Adrenal gland (tissue), 12 donors: Measurements from ENCODE around the gene MAD1L1. TPM values are rescaled to one million over a fixed set of nuclear protein-coding genes. Genes with fewer than 3 reads are reported as not detected.

Experiments used
- DNase-seq, 7 donors: peaks; one replicate each; pipeline ENCODE4 v3.0.0-alpha.2; 2019 to 2020
- H3K27ac ChIP-seq, 5 donors: fragments of 200-600 bp; sonication (generic) in 4 of 5; 1 replicate in 3 of 5; 2 replicates in 2 of 5; pipeline versions ENCODE4 v1.5.1 to v1.8.0; 2016 to 2020; ENCODE audit warnings: mild to moderate bottlenecking in 1 of 5
- H3K27me3 ChIP-seq: fragments of 200-600 bp; 2 replicates; pipeline ENCODE4 v1.8.0; 2021
- H3K36me3 ChIP-seq, 2 donors: fragments of 200-600 bp; replicated peaks in 1 of 2; 1 replicate in 1 of 2; 2 replicates in 1 of 2; pipeline versions ENCODE4 v1.5.1 to v1.8.0; 2018 to 2022
- H3K4me1 ChIP-seq, 2 donors: fragments of 200-600 bp; replicated peaks in 1 of 2; 1 replicate in 1 of 2; 2 replicates in 1 of 2; pipeline versions ENCODE4 v1.5.1 to v1.8.0; 2018 to 2021
- H3K4me3 ChIP-seq, 4 donors: fragments of 200-600 bp; sonication (generic) in 3 of 4; one replicate each; pipeline ENCODE4 v1.5.1; 2016 to 2018
- H3K9me3 ChIP-seq, 3 donors: fragments of 200-600 bp; sonication (generic) in 1 of 3; replicated peaks in 1 of 3; 1 replicate in 2 of 3; 2 replicates in 1 of 3; pipeline versions ENCODE4 v1.5.1 to v1.8.0; 2016 to 2021
- POLR2A ChIP-seq, 2 donors: fragments of 450-650 bp; IDR thresholded peaks; one replicate each; pipeline ENCODE4 v1.6.1; 2017; ENCODE audit warnings: antibody characterized with exemption in 2 of 2, mild to moderate bottlenecking in 2 of 2, moderate library complexity in 1 of 2
- WGBS, 4 donors: extraction: QIAGEN DNeasy Blood & Tissue Kit in 2 of 4; methylation state at CpG; one replicate each; pipeline versions ENCODE4 v1.1.5 to v1.1.7; 2013 to 2017; 5-methylcytosine and 5-hydroxymethylcytosine counted together
- intact Hi-C, 2 donors: fragments of 100-400 bp; cut with DNase I; formaldehyde crosslinking; loops; one replicate each; pipeline versions ENCODE4 v1.14.1 to v1.15.0; 2022 to 2023
- polyA plus RNA-seq, 3 donors: library from polyadenylated mRNA; stranded (reverse); fragments of 200-250 nt in 2 of 3; fragments of 350-450 nt in 1 of 3; fragmentation: Illumina TruSeq in 1 of 3; extraction: RNeasy Lipid Tissue Mini Kit (QIAGEN cat#74804) in 1 of 3; gene quantifications; one replicate each; pipeline ENCODE4 v1.2.3, GENCODE V29; 2013 to 2014
- total RNA-seq, 9 donors: library from RNA; depleted of rRNA in 4 of 9; stranded (reverse); fragments of >200 nt in 4 of 9; fragments of 120-200 nt in 1 of 9; fragmentation: NEBNext Ultra II Directional in 1 of 9; extraction: Animal tissue kit (Norgen Biotek cat#: 25700) in 1 of 9; gene quantifications; one replicate each; pipeline versions ENCODE4 v1.1.0 to v1.2.4, GENCODE V29; 2013 to 2023
- TF ChIP-seq, protein P1 (sequence below), 6 experiments: fragments of 450-650 bp in 4 of 6; fragments of 200-600 bp in 2 of 6; sonication (generic) in 1 of 6; IDR thresholded peaks; 1 replicate in 5 of 6; 2 replicates in 1 of 6; pipeline versions ENCODE4 v1.5.1 to v1.8.0; 2016 to 2021; ENCODE audit warnings: antibody characterized with exemption in 6 of 6, mild to moderate bottlenecking in 2 of 6, moderate library complexity in 1 of 6
- donor health status: healthy with polysubstance abuse.
- donor health status: Bipolar disorder and iron deficiency.
- donor health status: DM: yes; HTN: yes; CAD: no.
- donor health status: DM: no; HTN: no; CAD: no.
- donor health status: DM: no; HTN: no; CAD: no.
- donor health status: DM: yes; HTN: yes; CAD: no.

The MAD1L1 gene
- total and polyA plus RNA-seq, 12 donors, result 6.7 to 87.7 (median 28.9) TPM

DNA sequence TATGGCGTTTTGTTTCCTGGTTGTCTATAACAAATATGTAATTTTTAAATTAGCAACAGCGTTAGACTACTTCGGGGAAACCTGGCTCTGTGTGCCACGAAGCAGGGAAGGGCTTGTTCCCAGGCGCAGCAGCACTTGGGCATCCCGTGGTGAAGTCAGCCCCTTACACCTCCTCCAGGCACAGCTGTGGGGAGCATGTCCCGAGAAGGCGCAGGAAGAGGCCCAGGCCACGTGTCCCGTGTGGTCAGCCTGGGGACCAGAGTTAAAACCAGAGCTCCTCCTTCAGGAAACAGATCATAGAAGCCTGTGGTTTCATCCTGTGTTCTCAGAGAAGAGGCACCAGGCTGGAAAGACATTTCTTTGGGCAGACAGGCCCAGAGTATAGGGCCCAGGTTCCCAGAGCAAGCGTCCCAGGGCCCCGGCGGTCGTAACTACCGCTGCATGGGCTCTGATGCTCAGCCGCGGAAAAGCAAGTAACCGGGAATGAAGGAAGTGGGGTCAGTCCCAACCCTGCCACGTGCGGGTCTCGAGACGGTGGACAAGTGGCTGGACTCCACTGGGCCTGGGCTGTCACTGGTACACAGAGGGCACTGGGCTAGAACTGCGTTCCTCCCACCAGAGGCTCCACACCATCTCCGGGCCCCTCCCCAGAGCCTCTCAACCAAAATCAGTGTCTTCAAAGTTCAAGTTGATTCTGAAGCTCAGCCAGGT is 16.4 kb upstream of the MAD1L1 start:
- Histone ChIP-seq H3K4me3 (no peak overlapping the region), H3K9me3 (no peaks in the 10 kb centered on the region), H3K27me3 (no peaks in the 10 kb centered on the region), H3K4me1 (peaks cover 0 to 10% of the 10 kb centered on the region in 2 donors), H3K27ac (peak overlapping the region in 2 of 5 donors; percentile 45 to 47), H3K36me3 (no peaks in the 10 kb centered on the region)
- WGBS, 4 donors, result 50 to 55% (median 52%) methylated on average over 14 to 24 of the region's 24 CpGs
- DNase-seq, result peak; percentile 34 to 72 (median 49)
- intact Hi-C loops, result loop anchor here (10.0 kb wide), 2 partner anchors 96 to 106 kb away; partner anchors contain the start of gene EIF3B (in 1 of the 2)
- TF ChIP-seq POLR2A (IDR thresholded peaks at IDR 0.05), result no peak
- TF ChIP-seq, protein P1, sequence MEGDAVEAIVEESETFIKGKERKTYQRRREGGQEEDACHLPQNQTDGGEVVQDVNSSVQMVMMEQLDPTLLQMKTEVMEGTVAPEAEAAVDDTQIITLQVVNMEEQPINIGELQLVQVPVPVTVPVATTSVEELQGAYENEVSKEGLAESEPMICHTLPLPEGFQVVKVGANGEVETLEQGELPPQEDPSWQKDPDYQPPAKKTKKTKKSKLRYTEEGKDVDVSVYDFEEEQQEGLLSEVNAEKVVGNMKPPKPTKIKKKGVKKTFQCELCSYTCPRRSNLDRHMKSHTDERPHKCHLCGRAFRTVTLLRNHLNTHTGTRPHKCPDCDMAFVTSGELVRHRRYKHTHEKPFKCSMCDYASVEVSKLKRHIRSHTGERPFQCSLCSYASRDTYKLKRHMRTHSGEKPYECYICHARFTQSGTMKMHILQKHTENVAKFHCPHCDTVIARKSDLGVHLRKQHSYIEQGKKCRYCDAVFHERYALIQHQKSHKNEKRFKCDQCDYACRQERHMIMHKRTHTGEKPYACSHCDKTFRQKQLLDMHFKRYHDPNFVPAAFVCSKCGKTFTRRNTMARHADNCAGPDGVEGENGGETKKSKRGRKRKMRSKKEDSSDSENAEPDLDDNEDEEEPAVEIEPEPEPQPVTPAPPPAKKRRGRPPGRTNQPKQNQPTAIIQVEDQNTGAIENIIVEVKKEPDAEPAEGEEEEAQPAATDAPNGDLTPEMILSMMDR (IDR thresholded peaks at IDR 0.05), result peak in 1 of 6 experiments; percentile 9

DNA sequence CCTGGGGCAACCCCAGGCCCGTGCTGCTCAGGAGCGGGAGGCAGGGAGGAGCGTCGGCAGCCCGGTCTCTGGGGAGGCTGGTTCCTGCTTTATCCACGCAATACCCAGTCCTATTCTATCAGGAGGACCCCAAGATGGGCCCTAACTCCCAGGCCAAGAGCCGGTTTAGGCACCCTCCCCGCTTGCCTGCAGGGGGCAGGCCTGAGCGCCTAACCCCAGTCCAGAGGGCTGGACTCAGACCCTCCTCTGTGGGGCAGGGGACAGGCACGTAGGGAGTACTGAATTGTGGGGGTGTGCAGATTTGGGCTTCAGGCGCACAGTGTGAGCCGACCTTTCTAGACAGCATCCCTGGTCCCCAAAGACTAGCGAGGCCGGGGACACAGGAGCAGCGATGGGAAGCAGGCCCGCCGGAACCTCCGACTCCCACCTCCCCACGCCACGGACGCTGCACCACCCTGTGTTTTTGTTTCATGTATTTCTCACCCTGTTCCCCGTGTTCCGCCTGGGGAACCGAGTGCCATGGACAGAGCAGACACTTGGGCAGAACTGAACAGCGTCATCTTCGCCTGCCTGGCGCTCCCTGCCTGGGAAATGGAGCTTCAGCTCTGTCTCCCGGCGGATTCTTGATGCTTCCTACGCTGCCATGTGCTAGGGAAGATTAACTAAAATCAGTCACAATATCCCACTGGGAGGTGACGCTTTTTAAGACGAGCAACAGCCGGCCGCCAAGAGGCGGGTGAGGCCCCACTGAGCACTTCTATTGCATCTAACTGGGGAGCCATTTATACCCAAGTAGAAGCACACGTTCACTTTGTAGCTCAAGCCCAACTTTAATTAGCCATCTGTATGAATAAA is 14.6 kb upstream of the MAD1L1 start:
- Histone ChIP-seq H3K9me3 (no peaks in the 10 kb centered on the region), H3K4me1 (peaks cover 3 to 14% of the 10 kb centered on the region in 2 donors), H3K27me3 (no peaks in the 10 kb centered on the region), H3K4me3 (no peak overlapping the region), H3K36me3 (no peaks in the 10 kb centered on the region), H3K27ac (no peak overlapping the region)
- WGBS, 4 donors, result 68 to 82% (median 75%) methylated on average over 26 to 36 of the region's 36 CpGs
- intact Hi-C loops, result loop anchor here (10.0 kb wide), 2 partner anchors 97 to 107 kb away; partner anchors contain the start of gene EIF3B (in 1 of the 2)
- DNase-seq, result no peak
- TF ChIP-seq, protein P1 (IDR thresholded peaks at IDR 0.05), result peak; percentile 22 to 54 (median 38)
- TF ChIP-seq POLR2A (IDR thresholded peaks at IDR 0.05), result no peak

DNA sequence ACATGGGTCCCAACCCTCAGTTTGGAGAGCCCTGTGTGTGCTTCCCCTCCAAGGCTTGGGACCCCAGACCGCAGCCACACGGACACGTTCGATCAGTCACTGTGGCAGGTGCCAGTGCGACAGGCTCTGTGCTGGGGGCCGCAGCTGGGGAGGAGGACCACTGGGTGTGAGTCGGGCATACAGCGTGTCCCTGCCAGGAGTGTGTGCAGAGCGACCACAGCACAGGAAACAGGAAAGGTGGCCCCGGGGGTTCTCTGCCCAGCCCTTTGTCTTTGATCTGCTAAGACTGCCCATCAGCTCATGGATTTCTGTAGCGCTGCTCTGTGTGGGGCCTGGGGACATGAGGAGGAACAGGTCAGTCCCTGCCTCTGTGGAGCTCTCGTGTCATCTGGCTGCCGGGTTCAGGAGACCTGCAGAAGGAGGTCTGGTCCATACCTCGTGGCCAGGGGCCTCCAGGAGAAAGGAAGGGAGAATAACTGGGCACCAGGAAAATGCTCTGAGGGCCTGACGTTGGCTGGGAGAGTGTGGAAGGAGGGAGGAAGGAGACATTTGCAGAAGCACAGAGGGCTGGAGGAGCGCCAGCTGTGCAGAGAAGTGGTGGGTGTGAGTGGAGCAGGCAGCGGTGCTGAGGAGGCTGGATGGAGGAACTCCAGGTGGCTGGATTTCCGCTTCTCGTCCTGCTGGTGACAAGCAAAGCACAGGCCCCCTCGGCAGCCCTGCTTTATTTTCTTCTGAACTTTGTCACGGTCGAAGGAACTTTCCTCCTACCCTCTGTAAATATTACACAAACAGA is 13.3 kb upstream of the MAD1L1 start:
- TF ChIP-seq, protein P1 (IDR thresholded peaks at IDR 0.05), result no peak
- Histone ChIP-seq H3K27me3 (no peaks in the 10 kb centered on the region), H3K36me3 (no peaks in the 10 kb centered on the region), H3K4me3 (no peak overlapping the region), H3K27ac (no peak overlapping the region), H3K4me1 (peaks cover 4 to 20% of the 10 kb centered on the region in 2 donors), H3K9me3 (no peaks in the 10 kb centered on the region)
- intact Hi-C loops, result loop anchor here (10.0 kb wide), 2 partner anchors 99 to 109 kb away; partner anchors contain the start of gene EIF3B (in 1 of the 2)
- WGBS, 4 donors, result 62 to 76% (median 72%) methylated on average over 14 to 22 of the region's 22 CpGs
- DNase-seq, result peak in 1 of 7 donors; percentile 31
